Stomach (tissue), 9 donors: ENCODE data around the gene HDGFL2. TPM values are rescaled to one million over a fixed set of nuclear protein-coding genes. Genes with fewer than 3 reads are reported as not detected.
A peak's percentile ranks its signal among the peaks of the same experiment; 100 is the strongest.
"Not testable (repeated sequence)": the region's sequence is repeated elsewhere in the genome, so short reads cannot be mapped to it uniquely, and the experiment has no call there.

Source experiments
- DNase-seq, 2 donors: peaks; one replicate each; pipeline versions ENCODE4 v3.0.0 to v3.0.0-alpha.2; 2013 to 2019
- H3K27ac ChIP-seq, 5 donors: fragments of 200-600 bp in 4 of 5; sonication (generic) in 4 of 5; one replicate each; pipeline ENCODE4 v1.5.1; 2013 to 2019; ENCODE audit warnings: mild to moderate bottlenecking in 1 of 5, moderate library complexity in 1 of 5
- H3K27me3 ChIP-seq, 3 donors: fragments of 200-600 bp; sonication (generic); one replicate each; pipeline ENCODE4 v1.5.1; 2017 to 2019; ENCODE audit warnings: mixed run types in 1 of 3
- H3K36me3 ChIP-seq, 4 donors: fragments of 200-600 bp; sonication (generic); 1 replicate in 3 of 4; 2 replicates in 1 of 4; pipeline ENCODE4 v1.5.1; 2016 to 2019
- H3K4me1 ChIP-seq, 4 donors: fragments of 200-600 bp; sonication (generic); one replicate each; pipeline ENCODE4 v1.5.1; 2016 to 2019
- H3K4me3 ChIP-seq, 4 donors: fragments of 200-600 bp; sonication (generic) in 3 of 4; one replicate each; pipeline ENCODE4 v1.5.1; 2016 to 2019; ENCODE audit warnings: mild to moderate bottlenecking in 1 of 4
- H3K9me3 ChIP-seq, 4 donors: fragments of 200-600 bp; sonication (generic); one replicate each; pipeline ENCODE4 v1.5.1; 2016 to 2019
- EP300 ChIP-seq: sonication (generic); formaldehyde crosslinking; IDR thresholded peaks from one replicate; pipeline ENCODE4 v1.6.1; 2017; ENCODE audit warnings: antibody characterized with exemption
- POLR2A ChIP-seq, 4 donors: fragments of 450-650 bp; IDR thresholded peaks; one replicate each; pipeline ENCODE4 v1.6.1; 2016; ENCODE audit warnings: antibody characterized with exemption in 4 of 4, control low read depth in 2 of 4, mild to moderate bottlenecking in 1 of 4, moderate library complexity in 1 of 4
- POLR2AphosphoS5 ChIP-seq, 3 donors: sonication (generic); formaldehyde crosslinking; IDR thresholded peaks; one replicate each; pipeline ENCODE4 v1.6.1; 2016; ENCODE audit warnings: antibody characterized with exemption in 3 of 3
- WGBS, 5 donors: extraction: QIAGEN DNeasy Blood & Tissue Kit in 3 of 5; methylation state at CpG; one replicate each; pipeline versions ENCODE4 v1.1.5 to v1.1.7; 2013 to 2018; 5-methylcytosine and 5-hydroxymethylcytosine counted together
- intact Hi-C: fragments of 100-400 bp; cut with DNase I; formaldehyde crosslinking; loops from one replicate; pipeline ENCODE4 v1.15.1; 2023; ENCODE audit warnings: low total_unique reads
- polyA plus RNA-seq, 3 donors: library from polyadenylated mRNA; stranded (reverse); fragments of 200-250 nt; gene quantifications; one replicate each; pipeline ENCODE4 v1.2.3, GENCODE V29; 2013
- total RNA-seq, 5 donors: library from RNA; depleted of rRNA; stranded (reverse); fragments of >200 nt; gene quantifications; one replicate each; pipeline versions ENCODE4 v1.1.0 to v1.2.3, GENCODE V29; 2014 to 2016
- TF ChIP-seq, protein P1 (sequence below), 7 experiments: fragments of 450-650 bp in 4 of 7; fragments of 200-600 bp in 3 of 7; sonication (generic) in 3 of 7; IDR thresholded peaks; one replicate each; pipeline ENCODE4 v1.5.1; 2016 to 2019; ENCODE audit warnings: antibody characterized with exemption in 7 of 7, control low read depth in 2 of 7, mild to moderate bottlenecking in 1 of 7
- donor health status: healthy with polysubstance abuse.
- donor health status: Bipolar disorder and iron deficiency.
- donor health status: healthy.

The HDGFL2 gene
- total and polyA plus RNA-seq, 8 donors: 25.5 to 127 (median 35.0) TPM

- Histone ChIP-seq H3K9me3 (peaks cover 0 to 6% (median 0%) of the 10 kb centered on the region in 4 donors), H3K36me3 (no peaks in the 10 kb centered on the region), H3K27me3 (peaks cover 0 to 46% (median 12%) of the 10 kb centered on the region in 3 donors), H3K4me1 (peaks cover 12 to 61% (median 56%) of the 10 kb centered on the region in 4 donors), H3K27ac (peak overlapping the region in 3 of 5 donors; percentile 73 to 90 (median 89)), H3K4me3 (peak overlapping the region in 2 of 4 donors; percentile 33 to 50)
- WGBS, 5 donors: 89 to 95% (median 92%) methylated on average over 11 to 13 of the region's 13 CpGs
- no peak for TF ChIP-seq POLR2AphosphoS5 (IDR thresholded peaks at IDR 0.05)
- TF ChIP-seq, protein P1, sequence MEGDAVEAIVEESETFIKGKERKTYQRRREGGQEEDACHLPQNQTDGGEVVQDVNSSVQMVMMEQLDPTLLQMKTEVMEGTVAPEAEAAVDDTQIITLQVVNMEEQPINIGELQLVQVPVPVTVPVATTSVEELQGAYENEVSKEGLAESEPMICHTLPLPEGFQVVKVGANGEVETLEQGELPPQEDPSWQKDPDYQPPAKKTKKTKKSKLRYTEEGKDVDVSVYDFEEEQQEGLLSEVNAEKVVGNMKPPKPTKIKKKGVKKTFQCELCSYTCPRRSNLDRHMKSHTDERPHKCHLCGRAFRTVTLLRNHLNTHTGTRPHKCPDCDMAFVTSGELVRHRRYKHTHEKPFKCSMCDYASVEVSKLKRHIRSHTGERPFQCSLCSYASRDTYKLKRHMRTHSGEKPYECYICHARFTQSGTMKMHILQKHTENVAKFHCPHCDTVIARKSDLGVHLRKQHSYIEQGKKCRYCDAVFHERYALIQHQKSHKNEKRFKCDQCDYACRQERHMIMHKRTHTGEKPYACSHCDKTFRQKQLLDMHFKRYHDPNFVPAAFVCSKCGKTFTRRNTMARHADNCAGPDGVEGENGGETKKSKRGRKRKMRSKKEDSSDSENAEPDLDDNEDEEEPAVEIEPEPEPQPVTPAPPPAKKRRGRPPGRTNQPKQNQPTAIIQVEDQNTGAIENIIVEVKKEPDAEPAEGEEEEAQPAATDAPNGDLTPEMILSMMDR (IDR thresholded peaks at IDR 0.05): no peak
- no peak for TF ChIP-seq POLR2A (IDR thresholded peaks at IDR 0.05)
- no peak for TF ChIP-seq EP300
- intact Hi-C loops: no loop called here
- DNase-seq: no peak
Measured at GRCh38 chr19:4538601-4538954, 66.5 kb downstream of the HDGFL2 start.

DNA sequence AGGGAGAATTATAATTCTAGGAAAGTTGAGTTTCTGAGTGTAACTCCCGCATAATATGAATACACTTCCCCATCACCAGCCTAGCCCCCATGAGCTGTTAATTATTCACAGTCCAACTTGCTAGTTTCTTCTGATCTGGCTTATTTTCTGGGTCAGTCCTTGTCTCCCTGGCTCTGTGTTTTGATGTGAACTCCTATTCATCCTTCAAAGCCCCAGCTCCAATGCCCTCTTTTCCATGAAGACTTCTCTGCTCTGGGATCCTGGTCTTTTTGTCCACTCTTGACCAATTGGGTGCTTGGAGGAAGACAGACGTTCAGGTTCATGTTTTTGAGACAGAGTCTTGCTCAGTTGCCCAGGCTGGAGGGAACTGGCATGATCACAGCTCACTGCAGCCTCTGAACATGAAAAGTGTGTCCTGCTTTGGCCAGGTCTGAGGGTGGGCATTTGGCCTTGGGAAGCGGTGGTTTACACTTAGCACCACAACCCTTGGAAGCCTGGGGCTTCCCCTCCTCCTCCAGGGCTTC, 67.1 kb downstream of the HDGFL2 start:
- H3K27ac ChIP-seq: peak overlapping the region; percentile 59 to 90 (median 75)
- H3K4me1 ChIP-seq: peaks cover 12 to 56% (median 53%) of the 10 kb centered on the region in 4 donors
- peaks cover 0 to 46% (median 12%) of the 10 kb centered on the region in 3 donors for H3K27me3 ChIP-seq
- TF ChIP-seq, protein P1 (IDR thresholded peaks at IDR 0.05): no peak
- TF ChIP-seq POLR2A (IDR thresholded peaks at IDR 0.05) (no peak), POLR2AphosphoS5 (IDR thresholded peaks at IDR 0.05) (no peak), EP300 (no peak)
- intact Hi-C loops: no loop called here
- WGBS, 5 donors: 60 to 78% (median 64%) methylated on average over 3 of the region's 3 CpGs
- DNase-seq: no peak
- H3K9me3 ChIP-seq: peaks cover 0 to 6% (median 0%) of the 10 kb centered on the region in 4 donors
- no peaks in the 10 kb centered on the region for H3K36me3 ChIP-seq
- peak overlapping the region; percentile 25 to 50 (median 30) for H3K4me3 ChIP-seq

DNA sequence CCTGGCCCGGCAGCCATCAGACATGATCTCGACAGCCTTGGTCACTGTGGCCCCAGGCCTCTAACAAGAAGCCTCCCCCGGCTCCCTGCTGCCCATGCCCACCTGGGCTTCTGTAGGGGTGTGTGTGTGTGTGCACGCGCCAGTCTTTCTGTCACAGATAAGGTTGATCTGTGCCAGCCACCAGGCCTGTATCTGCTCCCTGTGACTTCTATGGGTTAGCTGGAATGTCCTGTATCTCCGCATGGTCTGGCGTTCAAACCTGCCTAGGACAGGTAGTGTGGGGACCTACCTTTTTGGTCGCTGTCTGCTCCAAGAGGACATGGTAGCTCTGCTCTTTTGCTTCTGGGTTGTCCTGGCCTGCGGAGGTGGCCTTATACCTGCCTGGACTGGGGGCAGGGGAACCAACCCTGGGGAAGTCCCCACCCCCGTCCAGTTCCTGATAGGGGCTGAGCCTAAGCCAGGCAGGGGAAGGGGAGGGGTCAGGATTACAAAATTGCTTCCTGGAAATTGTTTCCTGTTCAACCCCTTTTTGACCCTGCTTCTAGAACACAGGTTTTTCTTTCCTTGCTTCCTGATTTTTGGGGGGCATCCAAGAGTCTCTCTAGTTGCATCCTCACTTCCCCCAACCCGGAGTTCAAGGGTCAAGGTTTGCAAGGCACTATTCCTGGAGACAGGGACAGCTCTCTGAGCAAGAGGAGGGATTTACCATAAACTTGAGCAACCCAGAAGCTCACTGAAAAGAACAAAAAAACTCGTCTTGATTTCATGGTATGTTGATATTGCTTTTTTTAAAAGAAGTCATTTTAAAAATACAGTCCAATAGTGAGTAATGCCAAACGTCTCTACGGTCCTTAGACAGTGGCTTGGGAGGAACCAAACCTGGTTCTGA, 67.8 kb downstream of the HDGFL2 start, which contains the start of gene LRG1:
LRG1 (minus strand) TSS at position 344 of the 889 bp plus-strand sequence; CDS start at position 321, 23 bp downstream.
- Histone ChIP-seq H3K9me3 (peaks cover 0 to 6% (median 0%) of the 10 kb centered on the region in 4 donors), H3K4me3 (peak within 1 kb of the TSS; percentile 25 to 50 (median 30)), H3K27me3 (peaks cover 0 to 41% (median 10%) of the 10 kb centered on the region in 3 donors), H3K27ac (peak within 1 kb of the TSS; percentile 68 to 90 (median 75)), H3K36me3 (no peaks in the 10 kb centered on the region), H3K4me1 (peaks cover 12 to 49% (median 45%) of the 10 kb centered on the region in 4 donors)
- peak in 2 of 3 donors; percentile 96 to 97 for TF ChIP-seq POLR2AphosphoS5 (IDR thresholded peaks at IDR 0.05)
- peak in 2 of 4 donors; percentile 70 to 74 for TF ChIP-seq POLR2A (IDR thresholded peaks at IDR 0.05)
- TF ChIP-seq, protein P1 (IDR thresholded peaks at IDR 0.05): no peak
- peak; percentile 90 for DNase-seq
- intact Hi-C loops: no loop called here
- WGBS, 5 donors: 23 to 37% (median 28%) methylated on average over 11 to 14 of the region's 14 CpGs

DNA sequence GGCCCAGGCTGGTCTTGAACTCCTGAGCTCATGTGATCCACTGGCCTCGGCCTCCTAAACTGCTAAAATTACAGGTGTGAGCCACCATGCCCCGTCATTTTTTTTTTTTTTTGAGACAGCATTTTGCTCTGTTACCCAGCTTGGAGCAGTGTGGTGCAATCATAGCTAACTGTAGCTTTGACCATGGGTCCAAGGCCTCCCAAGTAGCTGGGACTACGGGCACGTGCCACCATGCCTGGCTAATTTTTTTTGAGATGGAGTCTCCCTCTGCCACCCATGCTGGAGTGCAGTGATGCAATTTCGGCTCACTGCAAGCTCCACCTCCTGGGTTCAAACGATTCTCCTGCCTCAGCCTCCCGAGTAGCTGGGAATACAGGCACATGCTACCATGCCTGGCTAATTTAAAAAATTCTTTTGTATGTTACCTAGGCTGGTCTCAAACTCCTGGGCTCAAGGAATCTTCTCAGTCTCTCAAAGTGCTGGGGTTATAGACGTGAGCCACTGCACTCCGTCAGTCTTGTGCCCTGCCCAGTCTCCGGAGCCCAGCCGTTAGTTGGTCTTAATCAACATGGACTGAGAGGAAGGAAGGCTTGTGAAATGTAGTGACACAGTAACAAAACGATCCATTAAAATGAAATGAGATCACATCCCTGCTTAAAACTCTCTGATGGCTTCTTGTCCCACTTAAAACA, 69.2 kb downstream of the HDGFL2 start:
- H3K4me3 ChIP-seq: peak overlapping the region in 1 of 4 donors; percentile 13
- TF ChIP-seq POLR2AphosphoS5 (IDR thresholded peaks at IDR 0.05) (no peak), POLR2A (IDR thresholded peaks at IDR 0.05) (no peak), EP300 (no peak)
- TF ChIP-seq, protein P1 (IDR thresholded peaks at IDR 0.05): no peak
- peaks cover 0 to 28% (median 3%) of the 10 kb centered on the region in 3 donors for H3K27me3 ChIP-seq
- peaks cover 0 to 6% (median 0%) of the 10 kb centered on the region in 4 donors for H3K9me3 ChIP-seq
- peaks cover 12 to 35% (median 32%) of the 10 kb centered on the region in 4 donors for H3K4me1 ChIP-seq
- WGBS, 5 donors: 74 to 86% (median 82%) methylated on average over 12 of the region's 12 CpGs
- intact Hi-C loops: no loop called here
- peak overlapping the region in 2 of 5 donors; percentile 89 to 90 for H3K27ac ChIP-seq
- H3K36me3 ChIP-seq: no peaks in the 10 kb centered on the region
- no peak for DNase-seq

DNA sequence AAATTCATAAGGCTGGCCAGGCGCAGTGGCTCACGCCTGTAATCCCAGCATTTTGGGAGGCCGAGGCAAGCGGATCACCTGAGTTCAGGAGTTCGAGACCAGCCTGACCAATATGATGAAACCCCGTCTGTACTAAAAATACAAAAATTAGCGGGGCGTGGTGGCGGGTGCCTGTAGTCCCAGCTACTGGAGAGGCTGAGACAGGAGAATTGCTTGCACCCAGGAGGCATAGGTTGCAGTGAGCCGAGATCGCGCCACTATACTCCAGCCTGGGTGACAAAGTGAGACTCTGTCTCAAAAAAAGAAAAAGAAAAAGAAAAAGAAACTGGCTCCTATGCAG, 69.7 kb downstream of the HDGFL2 start:
- peak overlapping the region in 2 of 5 donors; percentile 89 to 90 for H3K27ac ChIP-seq
- WGBS, 5 donors: 87 to 93% (median 92%) methylated on average over 12 of the region's 12 CpGs
- intact Hi-C loops: not testable (repeated sequence)

More for the DNA sequence above, 69.7 kb downstream of the HDGFL2 start:
- not testable (repeated sequence) for H3K4me3 ChIP-seq, H3K36me3 ChIP-seq, H3K9me3 ChIP-seq, DNase-seq
- H3K27me3 ChIP-seq: peaks cover 0 to 23% (median 3%) of the 10 kb centered on the region in 3 donors
- H3K4me1 ChIP-seq: peaks cover 12 to 30% (median 27%) of the 10 kb centered on the region in 4 donors
